ENCODE results near the gene STARD3NL. TPM values are rescaled to one million over a fixed set of nuclear protein-coding genes. Genes with fewer than 3 reads are reported as not detected.

STARD3NL gene
- total and polyA plus RNA-seq, 2 donors from 2014 or later, result 41.0 to 47.9 TPM

DNA sequence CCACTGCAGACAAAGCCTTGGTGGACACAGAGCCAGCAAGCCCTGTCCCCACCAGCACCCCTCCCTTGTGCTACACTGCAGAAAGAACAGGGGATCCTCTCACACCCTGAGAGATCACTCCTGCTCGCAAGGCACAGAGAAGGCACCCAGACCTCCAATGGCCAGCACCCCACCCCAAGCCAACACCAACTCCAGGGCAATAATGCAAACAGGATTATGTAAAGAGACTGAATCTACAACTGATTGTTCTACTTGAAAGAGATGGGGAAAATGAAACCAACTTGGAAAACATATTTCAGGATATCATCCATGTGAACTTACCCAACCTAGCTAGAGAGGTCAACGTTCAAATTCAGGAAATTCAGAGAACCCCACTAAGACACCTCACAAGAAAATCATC lies 26.5 kb upstream of the STARD3NL start:
- TF ChIP-seq, protein P1, sequence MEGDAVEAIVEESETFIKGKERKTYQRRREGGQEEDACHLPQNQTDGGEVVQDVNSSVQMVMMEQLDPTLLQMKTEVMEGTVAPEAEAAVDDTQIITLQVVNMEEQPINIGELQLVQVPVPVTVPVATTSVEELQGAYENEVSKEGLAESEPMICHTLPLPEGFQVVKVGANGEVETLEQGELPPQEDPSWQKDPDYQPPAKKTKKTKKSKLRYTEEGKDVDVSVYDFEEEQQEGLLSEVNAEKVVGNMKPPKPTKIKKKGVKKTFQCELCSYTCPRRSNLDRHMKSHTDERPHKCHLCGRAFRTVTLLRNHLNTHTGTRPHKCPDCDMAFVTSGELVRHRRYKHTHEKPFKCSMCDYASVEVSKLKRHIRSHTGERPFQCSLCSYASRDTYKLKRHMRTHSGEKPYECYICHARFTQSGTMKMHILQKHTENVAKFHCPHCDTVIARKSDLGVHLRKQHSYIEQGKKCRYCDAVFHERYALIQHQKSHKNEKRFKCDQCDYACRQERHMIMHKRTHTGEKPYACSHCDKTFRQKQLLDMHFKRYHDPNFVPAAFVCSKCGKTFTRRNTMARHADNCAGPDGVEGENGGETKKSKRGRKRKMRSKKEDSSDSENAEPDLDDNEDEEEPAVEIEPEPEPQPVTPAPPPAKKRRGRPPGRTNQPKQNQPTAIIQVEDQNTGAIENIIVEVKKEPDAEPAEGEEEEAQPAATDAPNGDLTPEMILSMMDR (IDR thresholded peaks at IDR 0.05; ENCODE audit: borderline replicate concordance, extremely low read depth, insufficient read depth), result no peak
- DNase-seq (no peak), FAIRE-seq (no peak)
- Histone ChIP-seq H3K4me3 (ENCODE audit: low read length in 3 of 3) (no peak overlapping the region), H3K36me3 (ENCODE audit: control insufficient read depth in 2 of 3, insufficient read depth in 3 of 3, low read length in 3 of 3) (no peaks in the 10 kb centered on the region), H3K27ac (ENCODE audit: low read depth in 2 of 2, low read length in 2 of 2) (no peak overlapping the region), H3K4me1 (ENCODE audit: control insufficient read depth in 2 of 3, insufficient read depth in 2 of 3, low read depth in 1 of 3, low read length in 3 of 3) (no peaks in the 10 kb centered on the region), H3K9me3 (ENCODE audit: control insufficient read depth in 2 of 3, insufficient read depth in 1 of 3, low read length in 3 of 3) (peaks cover 0 to under 1% (median 0%) of the 10 kb centered on the region in 3 donors), H3K9ac (ENCODE audit: low read length in 3 of 3) (no peak overlapping the region), H3K27me3 (ENCODE audit: control insufficient read depth, insufficient read depth, low read length) (no peaks in the 10 kb centered on the region)
- intact Hi-C loops (cut with DNase I), result no loop called here

DNA sequence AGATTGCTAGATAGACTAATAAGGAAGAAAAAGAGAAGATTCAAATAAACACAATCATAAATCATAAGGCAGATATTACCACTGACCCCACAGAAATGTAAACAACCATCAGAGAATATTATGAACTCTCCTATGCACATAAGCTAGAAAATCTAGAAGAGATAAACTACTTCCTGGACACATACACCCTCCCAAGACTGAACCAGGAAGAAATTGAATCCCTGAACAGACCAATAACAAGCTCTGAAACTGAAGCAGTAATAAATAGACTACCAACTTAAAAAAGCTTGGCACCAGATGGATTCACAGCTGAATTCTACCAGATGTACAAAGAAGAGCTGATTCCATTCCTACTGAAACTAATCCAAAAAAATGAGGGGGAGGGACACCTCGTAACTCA lies 24.5 kb upstream of the STARD3NL start:
- Histone ChIP-seq H3K27me3 (ENCODE audit: control insufficient read depth, insufficient read depth, low read length) (no peaks in the 10 kb centered on the region), H3K9ac (ENCODE audit: low read length in 3 of 3) (no peak overlapping the region), H3K4me3 (ENCODE audit: low read length in 3 of 3) (no peak overlapping the region), H3K27ac (ENCODE audit: low read depth in 2 of 2, low read length in 2 of 2) (no peak overlapping the region), H3K9me3 (ENCODE audit: control insufficient read depth in 2 of 3, insufficient read depth in 1 of 3, low read length in 3 of 3) (peaks cover 0 to 4% (median 0%) of the 10 kb centered on the region in 3 donors), H3K4me1 (ENCODE audit: control insufficient read depth in 2 of 3, insufficient read depth in 2 of 3, low read depth in 1 of 3, low read length in 3 of 3) (no peaks in the 10 kb centered on the region), H3K36me3 (ENCODE audit: control insufficient read depth in 2 of 3, insufficient read depth in 3 of 3, low read length in 3 of 3) (no peaks in the 10 kb centered on the region)
- intact Hi-C loops (cut with DNase I), result no loop called here
- no peak for DNase-seq
- no peak for FAIRE-seq
- TF ChIP-seq, protein P1 (IDR thresholded peaks at IDR 0.05; ENCODE audit: borderline replicate concordance, extremely low read depth, insufficient read depth), result no peak

DNA sequence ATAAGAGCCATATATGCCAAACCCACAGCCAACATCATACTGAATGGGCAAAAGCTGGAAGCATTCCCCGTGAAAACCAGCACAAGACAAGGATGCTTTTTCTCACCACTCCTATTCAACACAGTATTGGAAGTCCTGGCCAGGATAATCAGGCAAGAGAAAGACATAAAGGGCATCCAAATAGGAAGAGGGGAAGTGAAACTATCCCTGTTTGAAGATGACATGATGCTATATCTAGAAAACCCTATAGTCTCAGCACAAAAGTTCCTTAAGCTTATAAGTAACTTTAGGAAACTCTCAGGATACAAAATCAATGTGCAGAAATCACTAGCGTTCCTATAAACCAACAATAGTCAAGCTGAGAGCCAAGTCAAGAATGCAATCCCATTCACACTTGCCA lies 23.8 kb upstream of the STARD3NL start:
- no peaks in the 10 kb centered on the region for H3K27me3 ChIP-seq (ENCODE audit: control insufficient read depth, insufficient read depth, low read length)
- FAIRE-seq (no peak), DNase-seq (no peak)
- H3K4me3 ChIP-seq (ENCODE audit: low read length in 3 of 3), result no peak overlapping the region
- no peak overlapping the region for H3K9ac ChIP-seq (ENCODE audit: low read length in 3 of 3)
- TF ChIP-seq, protein P1 (IDR thresholded peaks at IDR 0.05; ENCODE audit: borderline replicate concordance, extremely low read depth, insufficient read depth), result no peak
- H3K27ac ChIP-seq (ENCODE audit: low read depth in 2 of 2, low read length in 2 of 2), result no peak overlapping the region
- intact Hi-C loops (cut with DNase I), result no loop called here
- no peaks in the 10 kb centered on the region for H3K4me1 ChIP-seq (ENCODE audit: control insufficient read depth in 2 of 3, insufficient read depth in 2 of 3, low read depth in 1 of 3, low read length in 3 of 3)
- no peaks in the 10 kb centered on the region for H3K36me3 ChIP-seq (ENCODE audit: control insufficient read depth in 2 of 3, insufficient read depth in 3 of 3, low read length in 3 of 3)
- peaks cover 0 to 4% (median 0%) of the 10 kb centered on the region in 3 donors for H3K9me3 ChIP-seq (ENCODE audit: control insufficient read depth in 2 of 3, insufficient read depth in 1 of 3, low read length in 3 of 3)

DNA sequence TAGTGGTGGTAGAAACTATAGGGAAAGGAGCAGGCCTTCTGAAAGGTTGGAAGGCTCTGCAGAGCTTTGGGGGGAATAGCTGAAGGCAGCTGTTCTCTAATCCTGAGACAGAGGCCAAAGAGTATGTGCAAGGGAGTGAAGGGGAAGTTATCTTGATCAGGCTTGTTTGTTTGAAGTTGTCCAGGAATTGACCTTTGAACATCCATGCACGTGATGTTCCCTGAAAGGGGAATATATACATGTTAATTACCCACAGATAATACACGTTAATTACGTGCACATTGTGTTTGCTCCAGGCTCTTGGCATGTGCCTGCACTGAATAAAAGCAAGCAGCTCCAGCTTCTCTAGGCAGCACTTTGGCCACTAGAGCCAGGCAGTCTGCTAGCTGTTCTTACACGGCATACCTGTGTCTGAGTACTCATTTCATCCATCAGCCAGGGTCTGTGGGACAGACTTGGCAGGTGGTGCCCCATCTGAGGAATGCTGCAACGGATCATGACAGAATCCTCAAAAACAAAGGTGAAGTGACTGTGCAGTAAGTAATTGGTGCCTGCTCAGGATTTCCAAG lies 18.0 kb upstream of the STARD3NL start:
- Histone ChIP-seq H3K4me1 (ENCODE audit: control insufficient read depth in 2 of 3, insufficient read depth in 2 of 3, low read depth in 1 of 3, low read length in 3 of 3) (no peaks in the 10 kb centered on the region), H3K9me3 (ENCODE audit: control insufficient read depth in 2 of 3, insufficient read depth in 1 of 3, low read length in 3 of 3) (peaks cover 0 to 4% (median 0%) of the 10 kb centered on the region in 3 donors), H3K36me3 (ENCODE audit: control insufficient read depth in 2 of 3, insufficient read depth in 3 of 3, low read length in 3 of 3) (no peaks in the 10 kb centered on the region), H3K27ac (ENCODE audit: low read depth in 2 of 2, low read length in 2 of 2) (no peak overlapping the region), H3K27me3 (ENCODE audit: control insufficient read depth, insufficient read depth, low read length) (no peaks in the 10 kb centered on the region), H3K9ac (ENCODE audit: low read length in 3 of 3) (no peak overlapping the region), H3K4me3 (ENCODE audit: low read length in 3 of 3) (no peak overlapping the region)
- TF ChIP-seq, protein P1 (IDR thresholded peaks at IDR 0.05; ENCODE audit: borderline replicate concordance, extremely low read depth, insufficient read depth), result no peak
- DNase-seq (no peak), FAIRE-seq (no peak)
- intact Hi-C loops (cut with DNase I), result no loop called here
